Islet of Langerhans (tissue), 1 donor: ENCODE results near the gene PIM2.
"Not testable (repeated sequence)": the region's sequence is repeated elsewhere in the genome, so short reads cannot be mapped to it uniquely, and the experiment has no call there.

Experiments used
- FAIRE-seq: peaks from one replicate; lab custom pipeline; 2011; peaks lifted over from hg19 to GRCh38; lab: Jason Lieb, UNC

Gene PIM2

GRCh38 chrX:48904626-48905025 lies 14.2 kb downstream of the PIM2 start:
- no peak for FAIRE-seq

GRCh38 chrX:48904180-48904579 lies 14.6 kb downstream of the PIM2 start:
- FAIRE-seq = no peak

- FAIRE-seq = no peak
These were observed 15.5 kb downstream of the PIM2 start for GRCh38 chrX:48903290-48903689.

GRCh38 chrX:48902776-48903175 lies 16.0 kb downstream of the PIM2 start:
- no peak for FAIRE-seq

- FAIRE-seq = no peak
These were observed 16.7 kb downstream of the PIM2 start for GRCh38 chrX:48902135-48902534.

GRCh38 chrX:48901069-48901468 lies 17.8 kb downstream of the PIM2 start:
- FAIRE-seq = no peak

GRCh38 chrX:48899078-48899410 lies 19.8 kb downstream of the PIM2 start:
- FAIRE-seq = no peak

GRCh38 chrX:48897625-48898306 lies 21.1 kb downstream of the PIM2 start, which contains the start of the genes PQBP1 and TIMM17B:
Gene PQBP1, plus strand, starts transcription at chrX:48897930. Its CDS starts 580 bp downstream, at chrX:48898510.
Gene TIMM17B, minus strand, starts transcription at chrX:48897768. Its CDS starts 19 bp downstream, at chrX:48897749.
- FAIRE-seq = peak; percentile 97

- peak; percentile 95 for FAIRE-seq
These were observed 21.6 kb downstream of the PIM2 start for GRCh38 chrX:48897157-48897624.

- no peak for FAIRE-seq
These were observed 22.2 kb downstream of the PIM2 start for GRCh38 chrX:48896611-48897011.

GRCh38 chrX:48894891-48895290 lies 23.9 kb downstream of the PIM2 start:
- no peak for FAIRE-seq

- no peak for FAIRE-seq
These were observed 25.1 kb downstream of the PIM2 start for GRCh38 chrX:48893556-48894348.

- no peak for FAIRE-seq
These were observed 25.9 kb downstream of the PIM2 start for GRCh38 chrX:48892896-48893295.

GRCh38 chrX:48891402-48892288 lies 27.2 kb downstream of the PIM2 start:
- FAIRE-seq = no peak

GRCh38 chrX:48890934-48891401 lies 27.9 kb downstream of the PIM2 start:
- FAIRE-seq = no peak

- FAIRE-seq = no peak
These were observed 28.4 kb downstream of the PIM2 start for GRCh38 chrX:48890296-48890925.

- not testable (repeated sequence) for FAIRE-seq
These were observed 32.2 kb downstream of the PIM2 start for GRCh38 chrX:48886586-48886985.

GRCh38 chrX:48883729-48884128 lies 35.1 kb downstream of the PIM2 start:
- FAIRE-seq = no peak

GRCh38 chrX:48876944-48877343 lies 41.9 kb downstream of the PIM2 start:
- FAIRE-seq = not testable (repeated sequence)

- not testable (repeated sequence) for FAIRE-seq
These were observed 46.8 kb downstream of the PIM2 start for GRCh38 chrX:48872017-48872416.

- no peak for FAIRE-seq
These were observed 54.6 kb downstream of the PIM2 start for GRCh38 chrX:48864210-48864609.
